OCI-M1 (cell line): ENCODE results near the gene HLA-DRB1.
"Not testable (repeated sequence)": the region's sequence is repeated elsewhere in the genome, so short reads cannot be mapped to it uniquely, and the experiment has no call there.

Source experiments
- DNase-seq: peaks from one replicate; lab custom pipeline; 2025; lab: John Stamatoyannopoulos, UW

The HLA-DRB1 gene

GRCh38 chr6:32609731-32610640, 20.3 kb upstream of the HLA-DRB1 start:
- peak; percentile 99 for DNase-seq

GRCh38 chr6:32609391-32609730, 19.7 kb upstream of the HLA-DRB1 start:
- no peak for DNase-seq

DNA sequence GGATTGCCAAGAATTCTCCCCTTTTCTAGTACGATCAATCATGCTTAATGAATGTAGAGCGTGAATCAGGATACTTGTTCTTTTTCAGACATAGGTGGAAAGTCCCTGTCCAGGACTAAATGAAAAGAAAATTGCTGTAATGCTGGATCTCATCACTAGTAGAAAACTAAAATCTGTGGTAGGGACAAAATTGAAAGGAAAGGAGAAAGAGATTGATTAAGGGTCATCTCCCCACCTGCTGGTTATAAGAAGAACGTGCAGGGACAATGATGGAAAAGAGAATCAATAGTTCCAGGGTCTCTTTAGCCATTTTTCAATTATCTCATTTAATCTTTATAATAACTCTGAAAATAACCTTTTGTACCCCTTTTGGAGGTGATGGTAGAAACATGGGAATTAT, 18.7 kb upstream of the HLA-DRB1 start:
- DNase-seq: peak; percentile 43

- no peak for DNase-seq
Measured at GRCh38 chr6:32607988-32608298, 18.3 kb upstream of the HLA-DRB1 start.

- no peak for DNase-seq
Measured at GRCh38 chr6:32607263-32607987, 17.8 kb upstream of the HLA-DRB1 start.

DNA sequence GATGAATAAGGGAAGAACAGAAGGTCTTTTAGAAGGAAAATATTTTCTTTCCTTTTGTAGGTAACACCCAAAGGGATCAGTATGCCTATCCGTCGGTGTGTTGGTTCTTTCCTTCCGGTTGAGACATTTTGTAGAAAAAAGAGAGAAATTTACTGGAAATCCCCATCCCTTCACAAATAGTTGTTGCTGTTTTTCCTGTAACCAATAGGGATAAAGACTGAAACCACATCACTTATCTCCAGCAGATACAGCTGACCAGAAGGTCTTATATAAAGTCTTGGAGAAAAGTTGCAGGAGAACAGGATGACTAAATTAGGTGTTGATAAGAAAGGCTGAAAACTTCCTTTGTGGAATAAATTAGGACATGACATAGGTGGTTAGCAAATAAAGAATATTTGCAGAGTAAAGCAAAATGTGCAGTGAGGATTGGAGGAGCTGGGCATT, 14.8 kb upstream of the HLA-DRB1 start:
- DNase-seq: peak; percentile 80

DNA sequence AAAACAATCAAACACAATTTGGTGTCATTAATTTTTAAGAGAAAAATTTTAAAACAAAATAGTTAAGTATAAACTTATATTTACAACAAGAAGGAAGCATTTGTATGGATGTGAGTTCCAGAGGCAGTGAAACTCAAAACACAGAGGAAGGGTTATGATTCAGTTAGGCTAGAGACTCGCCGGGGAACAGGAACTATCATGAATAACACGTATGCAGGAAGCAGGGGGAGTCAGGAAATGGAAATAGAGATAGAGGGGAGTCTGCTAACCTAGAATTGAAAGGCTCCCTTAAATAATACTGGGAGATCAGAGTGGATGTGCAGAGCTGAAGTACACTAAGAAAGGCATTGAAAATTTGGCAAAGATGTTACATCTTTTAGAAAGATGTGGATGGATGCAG, 14.2 kb upstream of the HLA-DRB1 start:
- DNase-seq: peak; percentile 55

GRCh38 chr6:32603222-32603621, 13.6 kb upstream of the HLA-DRB1 start:
- DNase-seq: no peak

DNA sequence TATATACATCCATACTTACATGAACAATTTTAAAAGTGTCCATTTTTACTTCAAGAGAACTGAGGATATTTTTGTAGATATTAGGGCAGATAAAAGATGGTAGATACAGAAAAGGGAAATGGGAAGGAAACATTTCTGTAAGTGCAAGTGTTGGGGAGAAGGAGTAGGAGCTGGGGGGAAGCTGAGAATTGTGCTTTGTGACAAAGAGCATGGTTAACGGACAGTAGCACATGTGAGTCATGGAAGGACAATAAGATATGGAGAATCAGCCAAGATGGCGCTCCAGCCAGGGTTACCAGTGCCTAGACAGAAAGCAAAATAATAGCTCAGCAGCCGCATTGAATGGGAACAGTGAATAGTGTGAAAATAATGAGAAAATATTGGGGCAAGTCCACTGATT, 12.7 kb upstream of the HLA-DRB1 start:
- DNase-seq: no peak

- no peak for DNase-seq
Measured at GRCh38 chr6:32597024-32597423, 7.4 kb upstream of the HLA-DRB1 start.

DNA sequence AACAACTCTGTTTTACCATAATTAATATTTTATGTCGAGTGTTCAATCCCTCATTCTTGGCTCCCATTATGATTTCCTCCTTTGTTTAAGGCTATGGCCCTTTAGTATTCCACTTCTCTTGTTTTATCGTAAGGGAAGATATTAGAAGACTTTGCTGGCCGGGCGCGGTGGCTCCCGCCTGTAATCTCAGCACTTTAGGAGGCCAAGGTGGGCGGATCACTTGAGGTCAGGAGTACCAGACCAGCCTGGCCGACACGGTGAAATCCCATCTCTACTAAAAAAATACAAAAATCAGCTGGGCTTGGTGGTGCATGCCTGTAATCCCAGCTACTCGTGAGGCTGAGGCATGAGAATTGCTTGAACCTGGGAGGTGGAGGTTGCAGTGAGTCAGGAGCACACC, 1.1 kb upstream of the HLA-DRB1 start:
- not testable (repeated sequence) for DNase-seq

GRCh38 chr6:32588156-32588555, 1.5 kb downstream of the HLA-DRB1 start:
- no peak for DNase-seq

- no peak for DNase-seq
Measured at GRCh38 chr6:32583527-32583898, 6.1 kb downstream of the HLA-DRB1 start.

GRCh38 chr6:32581315-32582095, 8.1 kb downstream of the HLA-DRB1 start:
- no peak for DNase-seq

GRCh38 chr6:32580593-32580992, 9.1 kb downstream of the HLA-DRB1 start:
- DNase-seq: no peak

DNA sequence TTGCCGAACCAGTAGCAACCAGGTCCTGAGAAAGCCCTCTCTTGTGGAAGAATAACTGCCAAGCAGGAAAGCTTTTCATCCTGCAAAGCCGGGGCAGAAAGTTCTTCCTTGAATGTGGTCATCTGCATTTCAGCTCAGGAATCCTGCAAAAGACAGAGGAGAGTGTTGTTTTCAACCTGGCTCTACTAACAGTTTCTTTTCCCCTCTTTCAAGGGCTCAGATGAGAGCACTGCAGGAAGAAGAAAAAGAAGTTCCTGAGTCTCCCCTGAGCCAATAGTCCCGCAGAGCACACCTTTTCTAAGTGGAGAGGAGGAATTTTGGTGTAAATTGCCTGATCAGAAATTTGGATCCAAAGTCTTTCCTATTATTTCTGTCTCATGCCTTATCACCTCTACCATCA, 10.7 kb downstream of the HLA-DRB1 start:
- DNase-seq: no peak

GRCh38 chr6:32577493-32577892, 12.2 kb downstream of the HLA-DRB1 start:
- DNase-seq: not testable (repeated sequence)

- DNase-seq: no peak
Measured at GRCh38 chr6:32576250-32576649, 13.4 kb downstream of the HLA-DRB1 start.

DNA sequence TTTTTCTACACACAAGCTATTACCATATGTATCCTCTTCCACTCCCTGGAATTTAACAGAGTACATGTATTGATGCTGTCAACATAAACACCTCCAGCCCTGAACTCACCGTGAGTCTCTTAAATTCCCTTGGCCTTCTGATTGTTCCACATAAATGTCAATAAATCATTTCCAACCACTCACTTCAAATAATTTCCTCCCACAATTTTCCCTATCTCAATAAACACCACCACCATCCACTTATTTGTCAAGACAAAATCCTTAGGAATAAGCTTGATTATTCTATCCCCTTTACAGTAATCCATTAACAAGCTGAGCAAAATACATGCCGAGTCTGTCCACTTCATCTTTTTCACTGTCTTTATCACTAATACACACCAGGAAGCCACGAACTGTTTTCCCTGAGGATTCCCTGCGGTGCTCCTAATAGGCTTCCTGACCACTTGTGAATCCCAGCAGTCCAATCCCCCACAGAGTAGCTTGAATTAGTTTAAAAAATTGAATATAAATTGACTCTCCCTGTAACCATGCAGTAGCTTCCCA, 19.2 kb downstream of the HLA-DRB1 start:
- DNase-seq: no peak

- peak; percentile 25 for DNase-seq
Measured at GRCh38 chr6:32568561-32568960, 21.1 kb downstream of the HLA-DRB1 start.

DNA sequence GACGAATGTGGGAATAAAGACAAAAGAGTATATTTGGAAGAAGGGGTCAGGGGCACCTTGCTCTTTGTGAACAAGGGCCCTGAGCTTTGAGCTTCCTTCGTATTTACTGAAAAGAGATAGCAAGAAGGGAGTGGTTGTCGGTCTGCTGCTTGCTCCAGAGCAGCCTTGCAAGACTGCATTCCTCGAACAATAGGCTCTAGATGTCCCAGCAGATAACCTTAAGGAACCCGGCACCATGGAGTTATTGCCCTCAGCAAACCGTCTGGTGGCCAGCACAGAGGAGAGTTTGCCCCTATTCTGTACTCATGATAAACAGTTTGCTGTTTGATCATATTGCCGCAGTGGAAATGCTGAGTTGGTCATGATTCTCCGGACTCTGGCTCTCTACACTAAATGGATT, 22.7 kb downstream of the HLA-DRB1 start:
- no peak for DNase-seq

DNA sequence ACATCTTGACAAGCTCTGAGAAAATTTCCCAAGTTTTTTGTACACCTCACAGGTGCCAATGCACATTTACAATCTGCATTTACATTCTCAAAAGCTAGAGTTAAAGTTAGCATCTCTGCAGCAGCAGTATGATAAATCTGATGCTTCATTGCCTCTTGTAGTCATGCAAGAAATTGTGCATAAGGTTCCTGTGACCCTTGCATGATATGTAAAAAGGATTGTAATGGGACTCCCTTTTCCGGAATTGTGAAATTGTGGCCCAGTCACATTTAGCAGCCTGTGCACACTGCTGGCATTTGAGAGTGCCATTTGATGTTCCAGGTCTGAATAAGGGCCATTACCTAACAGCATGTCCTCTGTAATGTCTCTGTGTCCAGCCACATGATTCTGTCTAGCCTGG, 24.1 kb downstream of the HLA-DRB1 start:
- DNase-seq: no peak
